ENCODE data around the gene ST8SIA5. TPM values are rescaled to one million over a fixed set of nuclear protein-coding genes. Genes with fewer than 3 reads are reported as not detected.

The ST8SIA5 gene
- total and polyA plus RNA-seq, 10 of the 15 experiments (the other 5 are each of a cell fraction or from before 2014, with no cell fraction given), result 0.02 to 0.32 (median 0.12) TPM; not detected in 1

DNA sequence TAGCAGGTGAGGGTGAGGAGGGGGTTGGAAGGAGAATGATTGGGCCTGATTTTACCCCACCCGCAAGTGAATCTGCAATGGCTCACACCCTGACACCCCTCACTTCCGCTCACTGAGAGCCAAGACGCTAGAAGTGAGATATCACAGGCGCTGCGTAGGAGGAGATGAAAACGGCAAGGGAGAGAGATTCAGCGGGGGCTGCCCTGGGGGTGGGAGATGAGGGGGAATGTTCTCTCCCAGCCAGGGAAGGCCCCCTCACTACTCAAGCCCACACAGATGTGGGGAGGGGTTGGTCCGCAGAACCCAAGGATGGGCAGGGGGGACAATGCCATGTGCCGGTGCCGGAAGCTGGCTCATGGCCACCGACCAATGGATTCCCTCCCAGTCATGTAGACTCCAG, 132.7 kb downstream of the ST8SIA5 start:
- WGBS (ENCODE audit: insufficient coverage, insufficient replicate concordance, low lambda C conversion rate, missing lambda C conversion rate), result 65% methylated on average over 11 of the region's 11 CpGs
- intact Hi-C loops (cut with micrococcal nuclease; ENCODE audit: unreplicated experiment), result no loop called here
- Histone ChIP-seq H4K20me1 (ENCODE audit: control insufficient read depth, insufficient read depth) (no peaks in the 10 kb centered on the region), H3K4me3 (no peak overlapping the region), H3K27ac (ENCODE audit: control insufficient read depth, insufficient read depth) (no peak overlapping the region), H3K79me2 (ENCODE audit: control insufficient read depth, insufficient read depth, low read length) (no peaks in the 10 kb centered on the region), H3K36me3 (ENCODE audit: control insufficient read depth in 2 of 2, insufficient read depth in 2 of 2, low read length in 1 of 2) (no peaks in the 10 kb centered on the region), H3K27me3 (replicated peaks in 1 of 2; ENCODE audit: control insufficient read depth in 2 of 2, insufficient read depth in 2 of 2, low read length in 1 of 2) (peaks cover 0 to 2% of the 10 kb centered on the region in 2 experiments; a peak in 1 of 4 replicates), H3K9me3 (replicated peaks; ENCODE audit: control insufficient read depth, insufficient read depth, low read length) (no peaks in the 10 kb centered on the region), H2AFZ (ENCODE audit: control insufficient read depth, low read depth, low read length) (no peak overlapping the region), H3K4me2 (ENCODE audit: control insufficient read depth, insufficient read depth) (no peak overlapping the region), H3K4me1 (ENCODE audit: control insufficient read depth, insufficient read depth, low read length) (no peaks in the 10 kb centered on the region), H3K9ac (ENCODE audit: control insufficient read depth, insufficient read depth, low read length) (no peak overlapping the region)
- DNase-seq (ENCODE audit: low read depth, low spot score) (no peak), FAIRE-seq (no peak), ATAC-seq (no peak)
- ChIA-PET RAD21 (ENCODE audit: unreplicated experiment) (interaction anchor here (1.6 kb wide), 1 partner anchor 343 kb away, joined by 5 read pairs; no protein-coding TSS in a partner anchor), SMC1A (ENCODE audit: uncharacterized antibody, unreplicated experiment) (interaction anchor here (1.4 kb wide), 1 partner anchor 342 kb away, joined by 6 read pairs; no protein-coding TSS in a partner anchor), CTCF (interaction anchor here (1.2 kb wide), 2 partner anchors 20 to 334 kb away, joined by 3 read pairs; no protein-coding TSS in a partner anchor), POLR2A (no interaction called here)
- BruUV-seq (replicated peaks), result no TSS peak
- in situ Hi-C loops (cut with MboI), result no loop called here
- TF ChIP-seq SIN3A (IDR thresholded peaks at IDR 0.05; ENCODE audit: low read depth, low read length), result no peak
- no peak for TF ChIP-seq EZH2 (IDR thresholded peaks at IDR 0.05; ENCODE audit: borderline replicate concordance, control insufficient read depth, low read depth, low read length)
- no peak for TF ChIP-seq HCFC1 (IDR thresholded peaks at IDR 0.05; ENCODE audit: low read length)
- TF ChIP-seq GABPA (IDR thresholded peaks at IDR 0.05; ENCODE audit: low read depth), result no peak
- TF ChIP-seq KLF5 (IDR thresholded peaks at IDR 0.05; ENCODE audit: partially characterized antibody), result no peak
- TF ChIP-seq, protein P1, sequence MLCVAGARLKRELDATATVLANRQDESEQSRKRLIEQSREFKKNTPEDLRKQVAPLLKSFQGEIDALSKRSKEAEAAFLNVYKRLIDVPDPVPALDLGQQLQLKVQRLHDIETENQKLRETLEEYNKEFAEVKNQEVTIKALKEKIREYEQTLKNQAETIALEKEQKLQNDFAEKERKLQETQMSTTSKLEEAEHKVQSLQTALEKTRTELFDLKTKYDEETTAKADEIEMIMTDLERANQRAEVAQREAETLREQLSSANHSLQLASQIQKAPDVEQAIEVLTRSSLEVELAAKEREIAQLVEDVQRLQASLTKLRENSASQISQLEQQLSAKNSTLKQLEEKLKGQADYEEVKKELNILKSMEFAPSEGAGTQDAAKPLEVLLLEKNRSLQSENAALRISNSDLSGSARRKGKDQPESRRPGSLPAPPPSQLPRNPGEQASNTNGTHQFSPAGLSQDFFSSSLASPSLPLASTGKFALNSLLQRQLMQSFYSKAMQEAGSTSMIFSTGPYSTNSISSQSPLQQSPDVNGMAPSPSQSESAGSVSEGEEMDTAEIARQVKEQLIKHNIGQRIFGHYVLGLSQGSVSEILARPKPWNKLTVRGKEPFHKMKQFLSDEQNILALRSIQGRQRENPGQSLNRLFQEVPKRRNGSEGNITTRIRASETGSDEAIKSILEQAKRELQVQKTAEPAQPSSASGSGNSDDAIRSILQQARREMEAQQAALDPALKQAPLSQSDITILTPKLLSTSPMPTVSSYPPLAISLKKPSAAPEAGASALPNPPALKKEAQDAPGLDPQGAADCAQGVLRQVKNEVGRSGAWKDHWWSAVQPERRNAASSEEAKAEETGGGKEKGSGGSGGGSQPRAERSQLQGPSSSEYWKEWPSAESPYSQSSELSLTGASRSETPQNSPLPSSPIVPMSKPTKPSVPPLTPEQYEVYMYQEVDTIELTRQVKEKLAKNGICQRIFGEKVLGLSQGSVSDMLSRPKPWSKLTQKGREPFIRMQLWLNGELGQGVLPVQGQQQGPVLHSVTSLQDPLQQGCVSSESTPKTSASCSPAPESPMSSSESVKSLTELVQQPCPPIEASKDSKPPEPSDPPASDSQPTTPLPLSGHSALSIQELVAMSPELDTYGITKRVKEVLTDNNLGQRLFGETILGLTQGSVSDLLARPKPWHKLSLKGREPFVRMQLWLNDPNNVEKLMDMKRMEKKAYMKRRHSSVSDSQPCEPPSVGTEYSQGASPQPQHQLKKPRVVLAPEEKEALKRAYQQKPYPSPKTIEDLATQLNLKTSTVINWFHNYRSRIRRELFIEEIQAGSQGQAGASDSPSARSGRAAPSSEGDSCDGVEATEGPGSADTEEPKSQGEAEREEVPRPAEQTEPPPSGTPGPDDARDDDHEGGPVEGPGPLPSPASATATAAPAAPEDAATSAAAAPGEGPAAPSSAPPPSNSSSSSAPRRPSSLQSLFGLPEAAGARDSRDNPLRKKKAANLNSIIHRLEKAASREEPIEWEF (IDR thresholded peaks at IDR 0.05; ENCODE audit: insufficient replicate concordance, low read depth, low read length), result no peak
- no peak for TF ChIP-seq BRCA1 (IDR thresholded peaks at IDR 0.05; ENCODE audit: low read depth, low read length)
- TF ChIP-seq TCF12 (IDR thresholded peaks at IDR 0.05; ENCODE audit: low read depth, low read length), result no peak
- no peak for TF ChIP-seq SUZ12 (IDR thresholded peaks at IDR 0.05; ENCODE audit: unreplicated experiment)
- no peak for TF ChIP-seq SP1 (IDR thresholded peaks at IDR 0.05; ENCODE audit: low read depth, low read length)
- no peak for TF ChIP-seq RCOR1 (conservative IDR thresholded peaks at IDR 0.05; ENCODE audit: low read depth, low read length)
- TF ChIP-seq HSF1 (IDR thresholded peaks at IDR 0.05; ENCODE audit: low read depth, low read length), result no peak
- TF ChIP-seq MTA2 (IDR thresholded peaks at IDR 0.05; ENCODE audit: low read depth), result no peak
- no peak for TF ChIP-seq SRF (IDR thresholded peaks at IDR 0.05; ENCODE audit: low read depth in 2 of 2, low read length in 2 of 2)
